ENCODE measurements around the gene SEC22A. TPM values are rescaled to one million over a fixed set of nuclear protein-coding genes. Genes with fewer than 3 reads are reported as not detected.

The SEC22A gene
- total and polyA plus RNA-seq, 2 of the 8 experiments (the other 6 are each of a cell fraction or from before 2014, with no cell fraction given): 10.6 to 17.1 TPM

GRCh38 chr3:123152687-123153086 lies 49.1 kb upstream of the SEC22A start:
- no peak overlapping the region for H4K91ac ChIP-seq (replicated peaks; ENCODE audit: insufficient read length, low read length)
- H4K20me1 ChIP-seq (replicated peaks in 1 of 2; ENCODE audit: control insufficient read depth in 1 of 2, insufficient read depth in 2 of 2, low read length in 2 of 2): peaks cover 0 to 2% of the 10 kb centered on the region in 2 experiments
- H3K9me3 ChIP-seq (ENCODE audit: insufficient read depth in 2 of 2, low read depth in 1 of 2, low read length in 1 of 2): no peaks in the 10 kb centered on the region
- no peak overlapping the region for H3K27ac ChIP-seq (ENCODE audit: low read depth, low read length)
- 86% methylated on average over 3 of the region's 3 CpGs; no CpG with 5 or more reads in 1 of the 2 experiments for WGBS, 2 experiments (ENCODE audit: extremely low coverage in 1 of 2, insufficient coverage in 1 of 2, insufficient read length in 1 of 2, insufficient replicate concordance in 2 of 2, low coverage in 1 of 2, low lambda C conversion rate in 2 of 2, missing lambda C conversion rate in 1 of 2)
- H3K23ac ChIP-seq (ENCODE audit: insufficient read length): no peak overlapping the region
- H3K4me2 ChIP-seq (ENCODE audit: insufficient read depth in 1 of 2, low read depth in 2 of 2, low read length in 2 of 2): no peak overlapping the region
- H2BK15ac ChIP-seq (ENCODE audit: low read length): no peak overlapping the region
- H2AK5ac ChIP-seq (ENCODE audit: low read depth, low read length): no peak overlapping the region
- no peak overlapping the region for H4K8ac ChIP-seq (ENCODE audit: extremely low read depth, insufficient read depth, low read length)
- no peaks in the 10 kb centered on the region for H3K4me1 ChIP-seq (replicated peaks in 1 of 4; ENCODE audit: control insufficient read depth in 3 of 4, insufficient read depth in 4 of 4, low read length in 3 of 4)
- TF ChIP-seq ATF3 (IDR thresholded peaks at IDR 0.05; ENCODE audit: insufficient read depth, low read depth, low read length) (no peak), SRF (IDR thresholded peaks at IDR 0.05; ENCODE audit: low read depth, low read length) (no peak), CBX5 (IDR thresholded peaks at IDR 0.05; ENCODE audit: low read depth, low read length) (no peak), TAF1 (IDR thresholded peaks at IDR 0.05; ENCODE audit: low read depth, low read length) (no peak), RFX5 (IDR thresholded peaks at IDR 0.05; ENCODE audit: borderline replicate concordance, low read depth, low read length) (no peak), POLR2AphosphoS5 (IDR thresholded peaks at IDR 0.05; ENCODE audit: low read depth, low read length) (no peak), CHD2 (IDR thresholded peaks at IDR 0.05; ENCODE audit: low read length) (no peak), SUZ12 (IDR thresholded peaks at IDR 0.05; ENCODE audit: low read length) (no peak), SIN3A (conservative IDR thresholded peaks at IDR 0.05 in 1 of 2, IDR thresholded peaks at IDR 0.05 in 1 of 2; ENCODE audit: low read depth in 1 of 2, low read length in 2 of 2) (no peak)
- TF ChIP-seq, protein P1, sequence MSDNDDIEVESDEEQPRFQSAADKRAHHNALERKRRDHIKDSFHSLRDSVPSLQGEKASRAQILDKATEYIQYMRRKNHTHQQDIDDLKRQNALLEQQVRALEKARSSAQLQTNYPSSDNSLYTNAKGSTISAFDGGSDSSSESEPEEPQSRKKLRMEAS (IDR thresholded peaks at IDR 0.05): no peak
- H3K27me3 ChIP-seq (replicated peaks in 1 of 4; ENCODE audit: control insufficient read depth in 3 of 4, extremely low read depth in 1 of 4, insufficient read depth in 3 of 4, low read length in 3 of 4): no peaks in the 10 kb centered on the region
- H2BK120ac ChIP-seq (replicated peaks; ENCODE audit: low read depth, low read length): no peak overlapping the region
- no peak overlapping the region for H2BK20ac ChIP-seq (ENCODE audit: low read length)
- H3K56ac ChIP-seq (replicated peaks; ENCODE audit: insufficient read length, low read depth, low read length): no peak overlapping the region
- ChIA-PET CTCF (ENCODE audit: partially characterized antibody) (interaction anchor here (0.7 to 1.6 kb wide), 5 partner anchors 17 to 211 kb away, joined by 3 to 5 read pairs (median 4); no protein-coding TSS in a partner anchor), POLR2A (ENCODE audit: partially characterized antibody) (no interaction called here)
- no peak overlapping the region for H3K14ac ChIP-seq (ENCODE audit: insufficient read length)
- H3K79me1 ChIP-seq (ENCODE audit: low read depth, low read length): no peaks in the 10 kb centered on the region
- H2BK5ac ChIP-seq (ENCODE audit: low read depth, low read length): no peak overlapping the region
- H3K9ac ChIP-seq (replicated peaks in 1 of 4; ENCODE audit: extremely low read depth in 1 of 4, low read depth in 3 of 4, low read length in 3 of 4): no peak overlapping the region
- DNase-seq (ENCODE audit: low read depth in 1 of 2, low spot score in 2 of 2) (no peak), FAIRE-seq (no peak)
- H3K18ac ChIP-seq (ENCODE audit: extremely low read depth, low read length): no peak overlapping the region
- no peak overlapping the region for H2AFZ ChIP-seq (ENCODE audit: low read length)
- no peak overlapping the region for H2BK12ac ChIP-seq (ENCODE audit: low read depth, low read length)
- H3K23me2 ChIP-seq (ENCODE audit: low read depth, low read length): no peaks in the 10 kb centered on the region
- peaks cover 0 to 14% (median 7%) of the 10 kb centered on the region in 4 experiments; a peak in 6 of 8 replicates for H3K36me3 ChIP-seq (ENCODE audit: control insufficient read depth in 2 of 4, insufficient read depth in 4 of 4, low read length in 3 of 4)
- no peak overlapping the region for H4K5ac ChIP-seq (ENCODE audit: insufficient read length, low read depth, low read length)
- H3K4ac ChIP-seq (replicated peaks; ENCODE audit: insufficient read length, low read depth, low read length): no peak overlapping the region
- H3K79me2 ChIP-seq (ENCODE audit: control insufficient read depth in 1 of 2, insufficient read depth in 2 of 2, low read length in 2 of 2): no peaks in the 10 kb centered on the region
- no peak overlapping the region for H3K4me3 ChIP-seq (ENCODE audit: extremely low read depth in 1 of 4, insufficient read depth in 2 of 4, low read depth in 3 of 4, low read length in 4 of 4)
